ENCODE data around the gene RAB31.

RAB31 gene

GRCh38 chr18:9689253-9689652 is 18.8 kb upstream of the RAB31 start:
- no peak overlapping the region for H3K4me3 ChIP-seq (ENCODE audit: low read length)
- no peak for DNase-seq (ENCODE audit: low read depth, low spot score)

GRCh38 chr18:9690418-9691188 is 17.5 kb upstream of the RAB31 start:
- no peak for DNase-seq (ENCODE audit: low read depth, low spot score)
- H3K4me3 ChIP-seq (ENCODE audit: low read length): no peak overlapping the region

GRCh38 chr18:9691235-9691634 is 16.9 kb upstream of the RAB31 start:
- no peak overlapping the region for H3K4me3 ChIP-seq (ENCODE audit: low read length)
- DNase-seq (ENCODE audit: low read depth, low spot score): no peak

- no peak overlapping the region for H3K4me3 ChIP-seq (ENCODE audit: low read length)
- DNase-seq (ENCODE audit: low read depth, low spot score): no peak
Observed at GRCh38 chr18:9694174-9694573, 13.9 kb upstream of the RAB31 start.

- no peak for DNase-seq (ENCODE audit: low read depth, low spot score)
Observed at GRCh38 chr18:9694952-9695495, 13.1 kb upstream of the RAB31 start.

GRCh38 chr18:9695605-9696004 is 12.5 kb upstream of the RAB31 start:
- no peak overlapping the region for H3K4me3 ChIP-seq (ENCODE audit: low read length)
- no peak for DNase-seq (ENCODE audit: low read depth, low spot score)

More at GRCh38 chr18:9694952-9695495, 13.1 kb upstream of the RAB31 start:
- H3K4me3 ChIP-seq (ENCODE audit: low read length): no peak overlapping the region

GRCh38 chr18:9696112-9696511 is 12.0 kb upstream of the RAB31 start:
- no peak for DNase-seq (ENCODE audit: low read depth, low spot score)

GRCh38 chr18:9696701-9697100 is 11.4 kb upstream of the RAB31 start:
- DNase-seq (ENCODE audit: low read depth, low spot score): no peak
- no peak overlapping the region for H3K4me3 ChIP-seq (ENCODE audit: low read length)

More at GRCh38 chr18:9696112-9696511, 12.0 kb upstream of the RAB31 start:
- H3K4me3 ChIP-seq (ENCODE audit: low read length): no peak overlapping the region

- DNase-seq (ENCODE audit: low read depth, low spot score): no peak
Observed at GRCh38 chr18:9697121-9697520, 11.0 kb upstream of the RAB31 start.

GRCh38 chr18:9698497-9698896 is 9.6 kb upstream of the RAB31 start:
- H3K4me3 ChIP-seq (ENCODE audit: low read length): no peak overlapping the region
- no peak for DNase-seq (ENCODE audit: low read depth, low spot score)

More at GRCh38 chr18:9697121-9697520, 11.0 kb upstream of the RAB31 start:
- H3K4me3 ChIP-seq (ENCODE audit: low read length): no peak overlapping the region

- no peak overlapping the region for H3K4me3 ChIP-seq (ENCODE audit: low read length)
- no peak for DNase-seq (ENCODE audit: low read depth, low spot score)
Observed at GRCh38 chr18:9700261-9700796, 7.8 kb upstream of the RAB31 start.

GRCh38 chr18:9701609-9702349 is 6.3 kb upstream of the RAB31 start:
- no peak for DNase-seq (ENCODE audit: low read depth, low spot score)
- H3K4me3 ChIP-seq (ENCODE audit: low read length): no peak overlapping the region

- H3K4me3 ChIP-seq (ENCODE audit: low read length): no peak overlapping the region
- DNase-seq (ENCODE audit: low read depth, low spot score): no peak
Observed at GRCh38 chr18:9704233-9705118, 3.6 kb upstream of the RAB31 start.

- DNase-seq (ENCODE audit: low read depth, low spot score): no peak
- no peak overlapping the region for H3K4me3 ChIP-seq (ENCODE audit: low read length)
Observed at GRCh38 chr18:9705183-9705829, 2.8 kb upstream of the RAB31 start.

- DNase-seq (ENCODE audit: low read depth, low spot score): no peak
- no peak overlapping the region for H3K4me3 ChIP-seq (ENCODE audit: low read length)
Observed at GRCh38 chr18:9706081-9706935, 1.8 kb upstream of the RAB31 start.

- DNase-seq (ENCODE audit: low read depth, low spot score): no peak
- no peak overlapping the region for H3K4me3 ChIP-seq (ENCODE audit: low read length)
Observed at GRCh38 chr18:9707381-9708056, 582 bp upstream of the RAB31 start.
